ENCODE data around the gene PTPRS.

DNA sequence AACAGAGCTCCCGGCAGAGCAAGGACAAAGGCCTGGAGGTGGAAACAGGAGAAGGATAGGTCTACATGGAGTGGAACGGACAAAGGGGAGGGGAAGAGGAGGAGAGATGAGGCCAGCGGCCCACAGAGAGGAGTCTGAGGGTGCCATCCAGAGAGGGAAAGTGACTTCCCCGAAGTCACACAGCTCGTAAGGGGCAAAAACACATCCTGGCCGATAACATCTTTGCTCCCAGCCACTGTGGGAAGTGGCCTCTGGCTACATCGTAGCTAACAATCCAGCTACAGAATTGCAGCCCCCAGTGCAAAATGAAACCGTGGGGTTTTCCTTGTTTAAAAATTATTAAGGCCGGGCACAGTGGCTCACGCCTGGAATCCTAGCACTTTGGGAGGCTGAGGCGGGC is 11.5 kb downstream of the PTPRS start:
- TF ChIP-seq, protein P1, sequence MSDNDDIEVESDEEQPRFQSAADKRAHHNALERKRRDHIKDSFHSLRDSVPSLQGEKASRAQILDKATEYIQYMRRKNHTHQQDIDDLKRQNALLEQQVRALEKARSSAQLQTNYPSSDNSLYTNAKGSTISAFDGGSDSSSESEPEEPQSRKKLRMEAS (IDR thresholded peaks at IDR 0.05; ENCODE audit: insufficient read depth, insufficient read length), result no peak
- TF ChIP-seq EZH2 (IDR thresholded peaks at IDR 0.05; ENCODE audit: borderline replicate concordance, low read depth, low read length, severe bottlenecking) (no peak), POLR2A (IDR thresholded peaks at IDR 0.05; ENCODE audit: low read depth, low read length) (no peak), FOS (IDR thresholded peaks at IDR 0.05; ENCODE audit: borderline replicate concordance, insufficient read depth, low read length) (no peak), MYC (IDR thresholded peaks at IDR 0.05; ENCODE audit: low read depth, low read length) (no peak), JUN (IDR thresholded peaks at IDR 0.05; ENCODE audit: borderline replicate concordance, insufficient read depth, insufficient read length, low read depth) (no peak), POLR2AphosphoS5 (IDR thresholded peaks at IDR 0.05; ENCODE audit: insufficient read depth, low read depth, low read length) (no peak)
- TF ChIP-seq, protein P2, sequence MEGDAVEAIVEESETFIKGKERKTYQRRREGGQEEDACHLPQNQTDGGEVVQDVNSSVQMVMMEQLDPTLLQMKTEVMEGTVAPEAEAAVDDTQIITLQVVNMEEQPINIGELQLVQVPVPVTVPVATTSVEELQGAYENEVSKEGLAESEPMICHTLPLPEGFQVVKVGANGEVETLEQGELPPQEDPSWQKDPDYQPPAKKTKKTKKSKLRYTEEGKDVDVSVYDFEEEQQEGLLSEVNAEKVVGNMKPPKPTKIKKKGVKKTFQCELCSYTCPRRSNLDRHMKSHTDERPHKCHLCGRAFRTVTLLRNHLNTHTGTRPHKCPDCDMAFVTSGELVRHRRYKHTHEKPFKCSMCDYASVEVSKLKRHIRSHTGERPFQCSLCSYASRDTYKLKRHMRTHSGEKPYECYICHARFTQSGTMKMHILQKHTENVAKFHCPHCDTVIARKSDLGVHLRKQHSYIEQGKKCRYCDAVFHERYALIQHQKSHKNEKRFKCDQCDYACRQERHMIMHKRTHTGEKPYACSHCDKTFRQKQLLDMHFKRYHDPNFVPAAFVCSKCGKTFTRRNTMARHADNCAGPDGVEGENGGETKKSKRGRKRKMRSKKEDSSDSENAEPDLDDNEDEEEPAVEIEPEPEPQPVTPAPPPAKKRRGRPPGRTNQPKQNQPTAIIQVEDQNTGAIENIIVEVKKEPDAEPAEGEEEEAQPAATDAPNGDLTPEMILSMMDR (IDR thresholded peaks at IDR 0.05; ENCODE audit: extremely low read depth in 1 of 2, insufficient read depth in 1 of 2, low read depth in 1 of 2, low read length in 2 of 2), result no peak

Data from endothelial cell of umbilical vein (primary cell).